Heart left ventricle (tissue), 16 donors: ENCODE results near the gene CDT1. TPM values are rescaled to one million over a fixed set of nuclear protein-coding genes. Genes with fewer than 3 reads are reported as not detected.
A peak's percentile ranks its signal among the peaks of the same experiment; 100 is the strongest.
"Not testable (repeated sequence)": the region's sequence is repeated elsewhere in the genome, so short reads cannot be mapped to it uniquely, and the experiment has no call there.

Experiments used
- ATAC-seq, 4 donors: fragments of 200-7000 bp; cut with Tn5 transposase; one replicate each; pipeline ENCODE4 v1.9.1; 2020 to 2022; ENCODE audit warnings: moderate library complexity in 4 of 4, mild to moderate bottlenecking in 3 of 4, moderate number of reproducible peaks in 1 of 4
- DNase-seq, 5 donors: peaks; one replicate each; pipeline ENCODE4 v3.0.0-alpha.2; 2020
- H3K27ac ChIP-seq, 12 donors: fragments of 200-600 bp; sonication (generic) in 4 of 12; one replicate each; pipeline versions ENCODE4 v1.5.0 to v1.8.0; 2016 to 2022; ENCODE audit warnings: mild to moderate bottlenecking in 2 of 12
- H3K27me3 ChIP-seq, 9 donors: fragments of 200-600 bp; sonication (generic) in 2 of 9; one replicate each; pipeline versions ENCODE4 v1.5.1 to v1.8.0; 2016 to 2022; ENCODE audit warnings: mild to moderate bottlenecking in 3 of 9
- H3K36me3 ChIP-seq, 9 donors: fragments of 200-600 bp; sonication (generic) in 2 of 9; one replicate each; pipeline versions ENCODE4 v1.5.0 to v1.8.0; 2018 to 2022; ENCODE audit warnings: mild to moderate bottlenecking in 2 of 9
- H3K4me1 ChIP-seq, 12 donors: fragments of 200-600 bp; sonication (generic) in 4 of 12; one replicate each; pipeline versions ENCODE4 v1.5.0 to v1.8.0; 2016 to 2022; ENCODE audit warnings: mild to moderate bottlenecking in 3 of 12
- H3K4me3 ChIP-seq, 12 donors: fragments of 200-600 bp; sonication (generic) in 4 of 12; one replicate each; pipeline versions ENCODE4 v1.5.0 to v1.8.0; 2017 to 2022; ENCODE audit warnings: mild to moderate bottlenecking in 9 of 12, moderate library complexity in 4 of 12
- H3K9me3 ChIP-seq, 12 donors: fragments of 200-600 bp; sonication (generic) in 4 of 12; one replicate each; pipeline versions ENCODE4 v1.5.0 to v1.8.0; 2016 to 2022; ENCODE audit warnings: mild to moderate bottlenecking in 1 of 12
- POLR2A ChIP-seq, 2 donors: fragments of 450-650 bp; IDR thresholded peaks; one replicate each; pipeline ENCODE4 v1.6.1; 2017; ENCODE audit warnings: antibody characterized with exemption in 2 of 2, mild to moderate bottlenecking in 2 of 2, moderate library complexity in 2 of 2
- WGBS, 4 donors: extraction: QIAGEN DNeasy Blood & Tissue Kit in 2 of 4; methylation state at CpG; one replicate each; pipeline versions ENCODE4 v1.1.5 to v1.1.7; 2013 to 2018; 5-methylcytosine and 5-hydroxymethylcytosine counted together
- intact Hi-C, 10 donors: fragments of 100-400 bp; cut with DNase I; formaldehyde crosslinking; loops; one replicate each; pipeline versions ENCODE4 v1.11.1 to v1.14.2; 2022
- polyA plus RNA-seq, 2 donors: library from polyadenylated mRNA; stranded (reverse); fragments of 200-250 nt; gene quantifications; one replicate each; pipeline ENCODE4 v1.2.3, GENCODE V29; 2013
- total RNA-seq, 9 donors: library from RNA; depleted of rRNA in 2 of 9; stranded (reverse); fragments of >200 nt in 2 of 9; fragmentation: NEBNext Ultra II Directional in 3 of 9; extraction: Animal tissue kit (Norgen Biotek cat#: 25700) in 3 of 9; gene quantifications; one replicate each; pipeline versions ENCODE4 v1.1.0 to v1.2.4, GENCODE V29; 2016 to 2023
- TF ChIP-seq, protein P1 (sequence below), 12 donors: fragments of 200-600 bp; sonication (generic) in 4 of 12; IDR thresholded peaks; one replicate each; pipeline versions ENCODE4 v1.5.0 to v1.8.0; 2018 to 2022; ENCODE audit warnings: antibody characterized with exemption in 12 of 12, mild to moderate bottlenecking in 5 of 12
- donor health status: ischemic (EF 13 %, LVEDD 7.1; RV severe dilation, severe dysfunction).
- donor health status: healthy with polysubstance abuse.
- donor health status: DM: no; HTN: yes; CAD: no.
- donor health status: DM: no; HTN: no; CAD: no.
- donor health status: ischemic (EF 25% LVEDD 6.9; RV normal size, moderate dysfunction).
- donor health status: ischemic (EF 25% LVEDD 5.7; RV mildly dilated, moderate dysfunction).
- donor health status: healthy.
- donor health status: DM: yes; HTN: yes; CAD: no.
- donor health status: ischemic (EF 35%, LVEDD 5.7; RV mildly dilated, moderate dysfunction).
- donor health status: nonischemic (EF 11% LVEDD 7.7; RV severe dilation, severe dysfunction).
- donor health status: DM: yes; HTN: yes; CAD: no.
- donor health status: PGD.
- donor health status: ischemic (EF 29% LVEDD 5.4; RV normal size, mild dysfunction).
- donor health status: nonischemic (EF 23%, LVEDD 6.1; RV moderate dilation, normal function).

Gene CDT1
- total and polyA plus RNA-seq, 11 donors: 0.19 to 6.1 (median 0.61) TPM

DNA sequence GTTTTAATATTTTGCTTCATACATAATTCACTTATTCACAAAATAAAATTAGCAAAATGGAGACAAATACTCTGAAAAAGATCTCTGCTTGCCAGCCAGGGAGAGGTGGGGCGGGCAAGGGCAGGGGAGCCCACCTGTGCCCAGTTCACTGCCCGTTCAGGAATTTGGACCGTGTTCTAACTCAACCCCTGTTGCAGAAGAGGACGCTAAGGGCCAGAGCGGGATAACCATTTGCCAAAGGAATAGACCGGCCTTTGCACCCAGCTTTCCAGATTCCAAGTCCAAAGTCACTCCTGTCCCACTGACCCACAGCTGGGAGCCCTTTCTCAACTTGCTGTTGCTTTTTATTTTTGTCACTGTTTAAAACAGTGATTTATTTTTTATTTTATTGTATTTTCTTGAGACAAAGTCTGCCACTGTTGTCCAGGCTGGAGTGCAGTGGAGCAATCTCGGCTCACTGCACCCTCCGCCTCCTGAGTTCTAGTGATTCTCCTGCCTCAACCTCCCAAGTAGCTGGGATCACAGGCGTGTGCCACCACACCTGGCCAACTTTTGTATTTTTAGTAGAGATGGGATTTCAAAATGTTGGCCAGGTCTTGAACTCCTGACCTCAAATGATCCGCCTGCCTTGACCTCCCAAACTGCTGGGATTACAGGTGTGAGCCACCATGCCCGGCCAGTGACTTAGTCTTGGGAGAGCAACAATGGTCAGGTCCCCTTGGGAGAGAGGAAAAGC, 15.8 kb upstream of the CDT1 start:
- H3K27me3 ChIP-seq: peaks cover 0 to 14% (median under 1%) of the 10 kb centered on the region in 9 donors
- H3K4me1 ChIP-seq: peaks cover 0 to 51% (median 17%) of the 10 kb centered on the region in 12 donors
- no peak overlapping the region for H3K27ac ChIP-seq
- no peak overlapping the region for H3K4me3 ChIP-seq
- DNase-seq (no peak), ATAC-seq (no peak)
- intact Hi-C loops: loop anchor here in 1 of 10 donors (2.0 kb wide), 1 partner anchor 49 kb away; no protein-coding TSS in a partner anchor
- 89 to 93% (median 93%) methylated on average over 11 of the region's 11 CpGs for WGBS, 4 donors
- no peaks in the 10 kb centered on the region for H3K36me3 ChIP-seq
- no peaks in the 10 kb centered on the region for H3K9me3 ChIP-seq
- TF ChIP-seq, protein P1, sequence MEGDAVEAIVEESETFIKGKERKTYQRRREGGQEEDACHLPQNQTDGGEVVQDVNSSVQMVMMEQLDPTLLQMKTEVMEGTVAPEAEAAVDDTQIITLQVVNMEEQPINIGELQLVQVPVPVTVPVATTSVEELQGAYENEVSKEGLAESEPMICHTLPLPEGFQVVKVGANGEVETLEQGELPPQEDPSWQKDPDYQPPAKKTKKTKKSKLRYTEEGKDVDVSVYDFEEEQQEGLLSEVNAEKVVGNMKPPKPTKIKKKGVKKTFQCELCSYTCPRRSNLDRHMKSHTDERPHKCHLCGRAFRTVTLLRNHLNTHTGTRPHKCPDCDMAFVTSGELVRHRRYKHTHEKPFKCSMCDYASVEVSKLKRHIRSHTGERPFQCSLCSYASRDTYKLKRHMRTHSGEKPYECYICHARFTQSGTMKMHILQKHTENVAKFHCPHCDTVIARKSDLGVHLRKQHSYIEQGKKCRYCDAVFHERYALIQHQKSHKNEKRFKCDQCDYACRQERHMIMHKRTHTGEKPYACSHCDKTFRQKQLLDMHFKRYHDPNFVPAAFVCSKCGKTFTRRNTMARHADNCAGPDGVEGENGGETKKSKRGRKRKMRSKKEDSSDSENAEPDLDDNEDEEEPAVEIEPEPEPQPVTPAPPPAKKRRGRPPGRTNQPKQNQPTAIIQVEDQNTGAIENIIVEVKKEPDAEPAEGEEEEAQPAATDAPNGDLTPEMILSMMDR (IDR thresholded peaks at IDR 0.05): no peak
- TF ChIP-seq POLR2A (IDR thresholded peaks at IDR 0.05): no peak

DNA sequence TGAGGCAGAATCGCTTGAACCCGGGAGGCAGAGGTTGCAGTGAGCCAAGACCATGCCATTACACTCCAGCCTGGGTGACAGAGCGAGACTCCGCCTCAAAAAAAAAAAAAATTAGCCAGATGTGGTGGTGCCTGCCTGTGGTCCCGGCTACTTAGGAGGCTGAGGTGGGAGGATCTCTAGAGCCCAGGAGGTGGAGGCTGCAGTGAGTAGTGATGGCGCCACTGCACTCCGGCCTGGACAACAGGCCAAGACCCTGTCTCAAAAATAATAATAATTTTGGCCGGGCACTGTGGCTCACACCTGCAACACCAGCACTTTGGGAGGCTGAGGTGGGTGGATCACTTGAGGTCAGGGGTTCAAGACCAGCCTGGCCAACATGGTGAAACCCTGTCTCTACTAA, 14.8 kb upstream of the CDT1 start:
- H3K36me3 ChIP-seq, ATAC-seq, H3K4me3 ChIP-seq, H3K27ac ChIP-seq, H3K9me3 ChIP-seq, DNase-seq, intact Hi-C loops: not testable (repeated sequence)
- WGBS, 4 donors: 95 to 97% (median 96%) methylated on average over 8 of the region's 8 CpGs
- peaks cover 0 to 21% (median 4%) of the 10 kb centered on the region in 9 donors for H3K27me3 ChIP-seq
- H3K4me1 ChIP-seq: peaks cover 0 to 46% (median 7%) of the 10 kb centered on the region in 12 donors

DNA sequence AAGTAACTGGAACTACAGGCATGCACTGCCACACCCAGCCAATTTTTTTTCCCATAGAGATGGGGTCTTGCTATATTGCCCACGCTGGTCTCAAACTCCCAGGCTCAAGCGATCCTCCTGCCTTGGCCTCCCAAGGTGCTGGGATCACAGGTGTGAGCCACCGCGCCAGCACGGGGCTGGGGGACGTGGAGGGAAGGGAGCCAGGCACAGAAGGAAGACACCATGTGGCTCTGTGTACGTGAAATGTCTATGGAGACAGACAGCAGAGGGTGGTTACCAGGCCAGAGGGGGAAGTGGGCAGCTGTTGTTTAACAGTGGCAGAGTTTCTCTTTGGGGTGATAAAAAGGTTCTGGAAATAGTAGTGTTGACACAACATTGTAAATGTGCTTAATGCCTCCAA, 14.0 kb upstream of the CDT1 start:
- intact Hi-C loops: no loop called here
- peaks cover 0 to 21% (median 7%) of the 10 kb centered on the region in 9 donors for H3K27me3 ChIP-seq
- TF ChIP-seq, protein P1 (IDR thresholded peaks at IDR 0.05): no peak
- TF ChIP-seq POLR2A (IDR thresholded peaks at IDR 0.05): no peak
- peak overlapping the region in 1 of 12 donors; percentile 41 for H3K4me3 ChIP-seq
- no peaks in the 10 kb centered on the region for H3K9me3 ChIP-seq
- ATAC-seq (peak in 1 of 4 donors; percentile 44), DNase-seq (no peak)
- H3K4me1 ChIP-seq: peaks cover 0 to 43% (median 3%) of the 10 kb centered on the region in 12 donors
- no peaks in the 10 kb centered on the region for H3K36me3 ChIP-seq
- 84 to 93% (median 89%) methylated on average over 7 of the region's 7 CpGs for WGBS, 4 donors
- H3K27ac ChIP-seq: peak overlapping the region in 1 of 12 donors; percentile 83

DNA sequence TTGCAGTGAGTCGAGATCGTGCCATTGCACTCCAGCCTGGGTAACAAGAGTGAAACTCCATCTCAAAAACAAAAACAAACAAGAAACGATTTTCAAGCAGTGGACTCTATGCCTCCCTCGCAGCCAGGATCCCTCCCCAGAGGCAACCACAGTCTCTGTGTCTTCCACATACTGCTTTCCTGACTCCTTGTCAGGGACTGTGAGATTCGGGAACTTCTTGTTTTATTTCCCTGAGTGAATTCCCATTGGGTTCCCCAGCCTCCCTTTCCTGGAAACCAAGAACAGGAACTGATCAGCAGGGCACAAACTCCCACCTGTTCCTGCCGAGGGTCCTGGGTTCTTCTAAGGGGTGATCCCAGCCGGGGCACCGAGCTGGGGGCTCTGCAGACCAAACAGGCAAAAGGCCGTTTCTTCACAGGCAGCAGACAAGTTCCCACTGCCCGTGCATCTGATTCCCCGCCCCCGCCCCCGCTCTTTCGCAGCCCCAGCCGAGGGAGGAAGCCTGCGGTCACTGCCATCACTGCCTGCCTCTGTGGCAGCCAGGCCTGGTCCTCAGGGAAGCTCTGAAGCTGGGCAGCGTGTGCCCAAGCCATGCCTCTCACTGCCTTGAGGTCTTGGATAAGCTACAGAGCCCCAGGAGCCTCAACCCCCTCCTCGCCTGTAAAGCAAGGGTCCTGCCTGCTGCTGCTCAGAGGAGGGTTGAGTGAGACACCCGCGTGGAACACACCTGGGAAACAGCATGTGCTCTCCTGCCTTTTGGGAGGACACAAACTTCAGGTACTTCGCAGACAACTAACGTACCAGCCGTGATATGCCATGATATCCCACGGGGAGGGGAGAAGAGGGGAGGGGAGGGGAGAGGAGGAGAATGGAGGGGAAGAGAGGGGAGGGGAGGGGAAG, 13.0 kb upstream of the CDT1 start:
- TF ChIP-seq POLR2A (IDR thresholded peaks at IDR 0.05): no peak
- TF ChIP-seq, protein P1 (IDR thresholded peaks at IDR 0.05): no peak
- Histone ChIP-seq H3K9me3 (no peaks in the 10 kb centered on the region), H3K36me3 (no peaks in the 10 kb centered on the region), H3K27me3 (peaks cover 0 to 21% (median 7%) of the 10 kb centered on the region in 9 donors), H3K27ac (peak overlapping the region in 4 of 12 donors; percentile 14 to 83 (median 16)), H3K4me3 (peak overlapping the region in 1 of 12 donors; percentile 41), H3K4me1 (peaks cover 0 to 41% (median 3%) of the 10 kb centered on the region in 12 donors)
- intact Hi-C loops: no loop called here
- ATAC-seq (peak in 3 of 4 donors; percentile 45 to 72 (median 53)), DNase-seq (no peak)
- 24 to 29% (median 27%) methylated on average over 17 to 24 of the region's 24 CpGs for WGBS, 4 donors
